ENCODE data around the gene OCLN. TPM values are rescaled to one million over a fixed set of nuclear protein-coding genes. Genes with fewer than 3 reads are reported as not detected.

OCLN gene
- polyA plus RNA-seq, 1 donor from 2014 or later, result 0.09 TPM

Other genes with a start within 250 kb of the OCLN start
- 5.5 TPM for gene CCDC125, start 160.0 kb upstream of the OCLN start, polyA plus RNA-seq
- gene AK6, start 123.3 kb upstream of the OCLN start, polyA plus RNA-seq, result 81.3 TPM
- 104 TPM for gene TAF9, start 123.3 kb upstream of the OCLN start, polyA plus RNA-seq
- gene RAD17, start 123.0 kb upstream of the OCLN start, polyA plus RNA-seq, result 29.6 TPM
- 2.5 TPM for gene MARVELD2, start 77.7 kb upstream of the OCLN start, polyA plus RNA-seq
- gene GTF2H2C, start 67.4 kb downstream of the OCLN start, polyA plus RNA-seq, result 25.6 TPM